Jurkat, Clone E6-1 (cell line): Measurements from ENCODE around the gene FAM229B.
"Not testable (repeated sequence)": the region's sequence is repeated elsewhere in the genome, so short reads cannot be mapped to it uniquely, and the experiment has no call there.

Source experiments
- DNase-seq: peaks from one replicate; pipeline ENCODE4 v3.0.0-alpha.2; 2011; ENCODE audit warnings: low read depth, low spot score
- H3K4me3 ChIP-seq: 2 replicates; pipeline ENCODE4 v1.5.1; 2011; ENCODE audit warnings: mild to moderate bottlenecking, low read length, control low read depth, moderate library complexity

The FAM229B gene

GRCh38 chr6:112058243-112059032 lies 29.0 kb upstream of the FAM229B start:
- H3K4me3 ChIP-seq: no peak overlapping the region
- no peak for DNase-seq

- H3K4me3 ChIP-seq: no peak overlapping the region
- no peak for DNase-seq
Observed at GRCh38 chr6:112061605-112062004, 25.8 kb upstream of the FAM229B start.

- H3K4me3 ChIP-seq: no peak overlapping the region
- no peak for DNase-seq
Observed at GRCh38 chr6:112062966-112063365, 24.4 kb upstream of the FAM229B start.

- no peak overlapping the region for H3K4me3 ChIP-seq
- DNase-seq: no peak
Observed at GRCh38 chr6:112065426-112065986, 21.9 kb upstream of the FAM229B start.

- DNase-seq: no peak
- no peak overlapping the region for H3K4me3 ChIP-seq
Observed at GRCh38 chr6:112066606-112067005, 20.8 kb upstream of the FAM229B start.

- no peak overlapping the region for H3K4me3 ChIP-seq
- no peak for DNase-seq
Observed at GRCh38 chr6:112081569-112081968, 5.8 kb upstream of the FAM229B start.

- no peak overlapping the region for H3K4me3 ChIP-seq
- no peak for DNase-seq
Observed at GRCh38 chr6:112085286-112086065, 1.9 kb upstream of the FAM229B start.

GRCh38 chr6:112086744-112087135 lies 651 bp upstream of the FAM229B start:
- H3K4me3 ChIP-seq: peak overlapping the region; percentile 87
- DNase-seq: peak; percentile 16

GRCh38 chr6:112087916-112088315 lies 525 bp downstream of the FAM229B start:
- peak overlapping the region; percentile 87 for H3K4me3 ChIP-seq
- DNase-seq: peak; percentile 1

- no peak overlapping the region for H3K4me3 ChIP-seq
- DNase-seq: no peak
Observed at GRCh38 chr6:112096901-112097300, 9.5 kb downstream of the FAM229B start.

- no peak for DNase-seq
- no peak overlapping the region for H3K4me3 ChIP-seq
Observed at GRCh38 chr6:112100561-112100960, 13.2 kb downstream of the FAM229B start.

- not testable (repeated sequence) for H3K4me3 ChIP-seq, DNase-seq
Observed at GRCh38 chr6:112106026-112106425, 18.6 kb downstream of the FAM229B start.

- no peak overlapping the region for H3K4me3 ChIP-seq
- DNase-seq: no peak
Observed at GRCh38 chr6:112106562-112106961, 19.2 kb downstream of the FAM229B start.

- H3K4me3 ChIP-seq: no peak overlapping the region
- DNase-seq: no peak
Observed at GRCh38 chr6:112109262-112109661, 21.9 kb downstream of the FAM229B start.

GRCh38 chr6:112113431-112113830 lies 26.0 kb downstream of the FAM229B start:
- DNase-seq: no peak
- no peak overlapping the region for H3K4me3 ChIP-seq

- no peak overlapping the region for H3K4me3 ChIP-seq
- DNase-seq: no peak
Observed at GRCh38 chr6:112113918-112114317, 26.5 kb downstream of the FAM229B start.

- no peak for DNase-seq
- no peak overlapping the region for H3K4me3 ChIP-seq
Observed at GRCh38 chr6:112114577-112115223, 27.3 kb downstream of the FAM229B start.

GRCh38 chr6:112116221-112116620 lies 28.8 kb downstream of the FAM229B start:
- no peak for DNase-seq
- no peak overlapping the region for H3K4me3 ChIP-seq

GRCh38 chr6:112117554-112117953 lies 30.2 kb downstream of the FAM229B start:
- no peak overlapping the region for H3K4me3 ChIP-seq
- no peak for DNase-seq

GRCh38 chr6:112118034-112118433 lies 30.6 kb downstream of the FAM229B start:
- no peak overlapping the region for H3K4me3 ChIP-seq
- no peak for DNase-seq
